Measurements from ENCODE around the gene GNGT2. TPM values are rescaled to one million over a fixed set of nuclear protein-coding genes. Genes with fewer than 3 reads are reported as not detected.

The GNGT2 gene
- 10 to 100 TPM; 23.2 to 29.0 TPM for total RNA-seq

DNA sequence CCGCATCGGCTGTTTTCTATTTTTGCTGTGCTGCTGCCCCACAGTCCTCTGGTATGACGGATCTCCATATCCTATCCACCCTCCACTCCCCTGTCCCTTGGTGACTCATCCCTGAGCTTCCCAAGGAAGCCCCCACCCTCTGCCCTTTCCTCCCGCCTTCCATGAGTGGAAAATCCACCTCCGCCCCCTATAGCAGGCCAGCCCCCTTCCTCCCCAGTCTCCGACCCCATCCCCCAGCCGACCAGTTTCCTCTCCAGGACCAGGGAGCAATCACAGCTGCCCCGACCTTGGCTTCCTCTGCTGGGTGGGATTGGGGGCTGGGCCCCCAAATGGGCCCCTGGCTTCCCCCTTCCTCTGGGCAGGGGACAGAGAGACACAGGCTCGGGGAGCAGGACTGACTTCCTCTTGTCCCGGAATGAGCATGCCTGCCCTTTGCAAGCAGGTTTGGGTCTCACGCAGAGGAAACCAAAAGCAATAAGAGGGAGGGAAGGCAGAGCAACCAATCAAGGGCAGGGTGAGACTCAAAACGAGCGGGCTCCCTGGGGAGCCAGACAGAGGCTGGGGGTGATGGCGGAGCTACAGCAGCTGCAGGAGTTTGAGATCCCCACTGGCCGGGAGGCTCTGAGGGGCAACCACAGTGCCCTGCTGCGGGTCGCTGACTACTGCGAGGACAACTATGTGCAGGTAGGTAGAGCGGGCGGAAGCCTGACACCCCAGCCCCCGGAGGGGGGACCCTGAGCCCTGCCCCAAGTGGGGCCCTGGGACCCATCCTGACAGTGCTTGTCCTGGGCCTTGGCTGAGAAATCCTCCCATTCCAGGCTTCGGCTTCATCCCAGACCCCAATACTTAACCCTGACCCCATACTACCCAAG, at the start of gene GNGT2, which contains the start of gene ABI3:
TSS of gene GNGT2 (minus strand) at position 417 of the 872 bp plus-strand sequence. CDS start 3,152 bp downstream, outside the sequence.
TSS of gene ABI3 (plus strand) at position 550 of the 872 bp plus-strand sequence. CDS start at position 568, 18 bp downstream.
- Mint-ChIP-seq H3K9me3 (no peaks in the 10 kb centered on the region), H3K4me1 (ENCODE audit: low read depth) (peaks cover 56% of the 10 kb centered on the region), H3K27ac (peak within 1 kb of the TSS; percentile 91), H3K36me3 (peaks cover 6% of the 10 kb centered on the region), H3K27me3 (no peaks in the 10 kb centered on the region), H3K4me3 (peak within 1 kb of the TSS; percentile 90)
- ChIA-PET POLR2A (interaction anchor here (0.6 to 3.5 kb wide), 5 partner anchors 7 to 18 kb away, joined by 3 to 14 read pairs (median 4); no protein-coding TSS in a partner anchor), CTCF (interaction anchor here (1.5 to 6.3 kb wide), 4 partner anchors 12 to 347 kb away, joined by 3 to 32 read pairs (median 6); no protein-coding TSS in a partner anchor)
- peak; percentile 83 for DNase-seq
- intact Hi-C loops (cut with micrococcal nuclease): loop anchor here (1.0 to 2.0 kb wide), 2 partner anchors 8 to 18 kb away; no protein-coding TSS in a partner anchor

DNA sequence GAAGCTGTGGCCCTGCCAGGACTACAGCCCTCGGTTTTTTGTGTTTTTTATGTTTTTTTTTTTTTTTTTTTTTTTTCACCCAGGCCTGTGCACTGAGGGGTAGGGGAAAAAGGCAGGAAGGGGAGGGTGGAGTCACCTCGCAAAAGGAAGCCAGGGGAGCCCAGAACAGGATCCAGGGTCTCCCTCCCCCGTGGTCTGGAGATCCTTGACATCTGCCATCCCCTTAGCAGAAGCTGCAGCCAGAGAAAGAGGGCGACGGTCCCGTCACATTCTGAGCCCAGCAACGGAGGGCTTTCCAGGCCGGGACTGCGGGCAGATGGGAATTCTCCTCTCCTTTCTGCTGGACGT, 49.3 kb upstream of the GNGT2 start:
- H3K4me1 Mint-ChIP-seq (ENCODE audit: low read depth): peaks cover 9% of the 10 kb centered on the region
- intact Hi-C loops (cut with micrococcal nuclease): no loop called here
- no peaks in the 10 kb centered on the region for H3K36me3 Mint-ChIP-seq
- no peak for DNase-seq
- H3K9me3 Mint-ChIP-seq: no peaks in the 10 kb centered on the region
- peak overlapping the region; percentile 77 for H3K4me3 Mint-ChIP-seq
- ChIA-PET CTCF (interaction anchor here (1.1 to 2.1 kb wide), 7 partner anchors 28 to 109 kb away, joined by 3 to 11 read pairs (median 5); partner anchors contain the start of gene PHOSPHO1), POLR2A (interaction anchor here (1.1 kb wide), 1 partner anchor 61 kb away, joined by 5 read pairs; no protein-coding TSS in a partner anchor)
- no peak overlapping the region for H3K27ac Mint-ChIP-seq
- H3K27me3 Mint-ChIP-seq: peaks cover 1% of the 10 kb centered on the region

DNA sequence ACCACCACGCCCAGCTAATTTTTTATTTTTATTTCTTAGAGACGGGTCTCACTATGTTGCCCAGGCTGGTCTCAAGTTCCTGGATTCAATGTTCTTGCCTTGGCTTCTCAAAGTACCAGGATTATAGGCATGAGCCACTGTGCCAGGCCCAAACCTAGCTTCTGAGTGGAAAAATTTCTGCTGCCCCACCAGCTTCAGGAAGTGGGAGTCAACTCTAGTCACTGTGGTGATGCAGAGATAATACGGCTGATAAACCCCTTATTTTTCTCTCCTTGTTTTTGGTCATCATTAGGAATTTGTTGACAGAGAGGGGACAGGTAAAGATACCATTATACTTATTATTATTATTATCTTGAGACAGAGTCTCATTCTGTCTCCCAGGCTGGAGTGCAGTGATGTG, 48.0 kb upstream of the GNGT2 start:
- no peak for DNase-seq
- ChIA-PET POLR2A (no interaction called here), CTCF (interaction anchor here (1.1 kb wide), 1 partner anchor 30 kb away, joined by 4 read pairs; no protein-coding TSS in a partner anchor)
- no peaks in the 10 kb centered on the region for H3K9me3 Mint-ChIP-seq
- H3K27me3 Mint-ChIP-seq: no peaks in the 10 kb centered on the region
- H3K4me1 Mint-ChIP-seq (ENCODE audit: low read depth): peaks cover 9% of the 10 kb centered on the region
- intact Hi-C loops (cut with micrococcal nuclease): no loop called here
- H3K27ac Mint-ChIP-seq: no peak overlapping the region
- no peak overlapping the region for H3K4me3 Mint-ChIP-seq
- no peaks in the 10 kb centered on the region for H3K36me3 Mint-ChIP-seq

DNA sequence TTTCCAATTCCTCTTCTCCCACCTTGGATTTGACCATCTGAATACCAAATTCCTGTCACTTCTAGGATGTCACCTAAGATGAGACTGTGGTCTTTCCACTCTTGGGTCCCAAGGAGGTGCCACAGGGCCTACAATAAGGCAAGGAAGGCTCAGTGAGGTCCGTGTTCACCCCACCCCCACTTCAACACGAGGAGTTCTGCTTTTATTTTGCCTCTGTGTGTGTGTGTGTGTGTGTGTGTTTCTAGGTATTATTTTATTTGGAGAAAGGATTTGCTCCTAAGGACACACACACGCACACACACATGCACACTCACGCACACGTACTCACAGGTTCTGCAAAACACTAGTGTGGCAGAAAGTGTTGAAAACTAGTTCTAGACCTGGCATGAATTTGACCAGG, 44.8 kb upstream of the GNGT2 start:
- ChIA-PET POLR2A (no interaction called here), CTCF (no interaction called here)
- Mint-ChIP-seq H3K27ac (no peak overlapping the region), H3K36me3 (no peaks in the 10 kb centered on the region), H3K4me3 (no peak overlapping the region), H3K9me3 (no peaks in the 10 kb centered on the region), H3K4me1 (ENCODE audit: low read depth) (no peaks in the 10 kb centered on the region), H3K27me3 (no peaks in the 10 kb centered on the region)
- DNase-seq: no peak
- intact Hi-C loops (cut with micrococcal nuclease): no loop called here

DNA sequence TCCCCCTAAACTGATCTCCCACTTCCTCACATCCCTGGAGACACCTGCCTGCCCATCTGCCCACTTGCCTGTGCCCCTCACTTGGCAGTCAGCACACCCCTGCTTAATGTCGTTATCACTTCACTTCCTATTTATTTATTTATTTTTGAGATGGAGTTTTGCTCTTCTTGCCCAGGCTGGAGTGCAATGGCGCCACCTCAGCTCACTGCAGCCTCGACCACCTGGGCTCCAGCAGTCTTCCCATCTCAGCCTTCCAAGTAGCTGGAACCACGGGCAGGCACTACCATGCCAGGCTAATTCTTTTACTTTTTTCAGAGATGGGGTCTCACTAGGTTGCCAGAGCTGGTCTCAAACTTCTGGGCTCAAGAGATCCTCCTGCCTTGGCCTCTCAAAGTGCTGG, 43.7 kb upstream of the GNGT2 start:
- Mint-ChIP-seq H3K4me1 (ENCODE audit: low read depth) (no peaks in the 10 kb centered on the region), H3K36me3 (no peaks in the 10 kb centered on the region), H3K27ac (no peak overlapping the region), H3K9me3 (no peaks in the 10 kb centered on the region), H3K27me3 (no peaks in the 10 kb centered on the region), H3K4me3 (no peak overlapping the region)
- ChIA-PET POLR2A (interaction anchor here (0.6 to 0.8 kb wide), 2 partner anchors 28 to 222 kb away, joined by 3 read pairs; no protein-coding TSS in a partner anchor), CTCF (no interaction called here)
- intact Hi-C loops (cut with micrococcal nuclease): no loop called here
- no peak for DNase-seq

DNA sequence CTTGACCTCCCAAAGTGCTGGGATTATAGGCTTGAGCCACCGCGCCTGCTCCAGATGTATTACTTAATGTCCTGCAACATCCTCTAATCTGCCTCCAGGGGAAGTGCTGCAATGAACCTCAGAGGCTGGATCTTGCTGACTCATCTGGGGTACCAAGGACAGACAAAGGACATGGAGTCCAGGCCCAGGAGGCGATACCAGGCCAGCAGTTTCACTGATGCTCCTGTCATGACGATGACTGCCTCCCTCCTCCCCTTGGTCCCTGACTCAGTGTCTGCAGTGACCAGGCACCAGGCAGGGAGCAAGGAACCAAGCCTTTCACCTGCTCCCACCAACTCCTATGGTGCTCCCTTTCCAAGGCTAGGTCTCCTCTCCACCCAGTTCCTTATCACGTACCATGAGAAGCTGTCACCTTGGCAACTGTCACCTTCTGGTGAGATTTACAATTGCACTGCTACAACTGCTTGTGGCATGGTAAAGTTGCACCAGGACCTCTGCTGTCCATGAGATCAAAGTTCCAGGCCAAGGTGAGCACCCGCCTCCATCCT, 41.8 kb upstream of the GNGT2 start:
- CTCF ChIA-PET: no interaction called here
- POLR2A ChIA-PET: no interaction called here

DNA sequence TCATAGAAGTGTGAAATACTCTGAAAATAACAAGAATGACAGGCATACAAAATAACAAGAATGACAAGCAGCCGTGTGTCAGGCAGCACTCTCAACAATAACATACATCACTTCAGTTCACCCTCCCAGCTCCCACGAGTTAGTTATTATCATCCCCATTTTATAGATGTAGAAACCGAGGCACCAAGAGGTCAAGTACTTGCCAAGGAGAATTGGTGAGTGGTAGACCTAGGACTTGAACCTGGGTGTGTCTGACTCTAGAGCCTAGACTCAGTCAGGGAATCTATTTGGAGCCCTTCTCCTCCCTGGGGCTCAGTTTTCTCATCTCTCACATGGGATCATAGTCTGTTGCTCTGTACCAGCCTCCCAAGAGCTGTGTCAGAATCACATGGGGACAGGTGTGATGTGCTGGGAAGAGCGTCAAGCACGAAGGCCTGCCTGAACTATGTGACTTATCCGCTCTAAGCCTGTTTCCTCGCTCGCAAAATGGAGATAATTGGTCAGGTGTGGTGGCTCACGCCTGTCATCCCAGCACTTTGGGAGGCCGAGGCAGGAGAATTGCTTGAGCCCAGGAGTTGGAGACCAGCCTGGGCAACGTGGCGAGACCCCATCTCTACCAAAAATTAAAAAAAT, 39.6 kb upstream of the GNGT2 start:
- no peaks in the 10 kb centered on the region for H3K4me1 Mint-ChIP-seq (ENCODE audit: low read depth)
- no peaks in the 10 kb centered on the region for H3K27me3 Mint-ChIP-seq
- no peaks in the 10 kb centered on the region for H3K36me3 Mint-ChIP-seq
- ChIA-PET POLR2A (no interaction called here), CTCF (no interaction called here)
- no peak overlapping the region for H3K4me3 Mint-ChIP-seq
- intact Hi-C loops (cut with micrococcal nuclease): no loop called here
- no peak overlapping the region for H3K27ac Mint-ChIP-seq
- H3K9me3 Mint-ChIP-seq: no peaks in the 10 kb centered on the region
- no peak for DNase-seq

More for the DNA sequence above, 41.8 kb upstream of the GNGT2 start:
- no peak for DNase-seq
- intact Hi-C loops (cut with micrococcal nuclease): no loop called here
- Mint-ChIP-seq H3K9me3 (no peaks in the 10 kb centered on the region), H3K36me3 (no peaks in the 10 kb centered on the region), H3K27ac (no peak overlapping the region), H3K4me3 (no peak overlapping the region), H3K4me1 (ENCODE audit: low read depth) (no peaks in the 10 kb centered on the region), H3K27me3 (no peaks in the 10 kb centered on the region)

DNA sequence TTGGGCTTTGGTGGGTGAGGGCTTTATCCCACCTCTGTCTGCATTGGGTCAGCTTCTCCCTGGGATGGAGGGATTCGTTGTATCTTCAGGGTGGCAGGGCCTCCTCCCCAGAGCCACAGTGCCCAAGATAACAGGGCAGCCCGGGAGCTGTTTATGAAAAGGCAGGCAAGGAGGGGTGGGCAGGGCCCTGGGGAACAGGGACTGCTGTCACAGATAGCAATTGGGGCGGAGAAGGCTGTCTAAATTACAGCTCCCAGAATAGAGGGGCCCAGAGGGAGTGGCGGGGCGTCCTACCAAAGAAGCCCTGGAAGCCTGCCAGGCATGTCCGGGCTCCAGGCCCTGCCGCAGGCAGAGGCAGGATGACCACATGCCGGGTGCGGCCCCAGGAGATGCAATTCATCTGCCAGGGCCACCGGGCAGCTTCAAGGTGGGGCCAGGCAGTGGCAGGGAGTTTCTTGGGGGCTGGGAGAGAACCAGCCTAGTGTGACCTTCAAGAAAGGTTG, 39.0 kb upstream of the GNGT2 start:
- intact Hi-C loops (cut with micrococcal nuclease): no loop called here
- H3K4me1 Mint-ChIP-seq (ENCODE audit: low read depth): no peaks in the 10 kb centered on the region
- no peaks in the 10 kb centered on the region for H3K9me3 Mint-ChIP-seq
- ChIA-PET POLR2A (no interaction called here), CTCF (interaction anchor here (0.6 kb wide), 1 partner anchor 306 kb away, joined by 3 read pairs; no protein-coding TSS in a partner anchor)
- no peaks in the 10 kb centered on the region for H3K27me3 Mint-ChIP-seq
- no peak for DNase-seq
- H3K27ac Mint-ChIP-seq: no peak overlapping the region
- no peak overlapping the region for H3K4me3 Mint-ChIP-seq
- H3K36me3 Mint-ChIP-seq: no peaks in the 10 kb centered on the region

DNA sequence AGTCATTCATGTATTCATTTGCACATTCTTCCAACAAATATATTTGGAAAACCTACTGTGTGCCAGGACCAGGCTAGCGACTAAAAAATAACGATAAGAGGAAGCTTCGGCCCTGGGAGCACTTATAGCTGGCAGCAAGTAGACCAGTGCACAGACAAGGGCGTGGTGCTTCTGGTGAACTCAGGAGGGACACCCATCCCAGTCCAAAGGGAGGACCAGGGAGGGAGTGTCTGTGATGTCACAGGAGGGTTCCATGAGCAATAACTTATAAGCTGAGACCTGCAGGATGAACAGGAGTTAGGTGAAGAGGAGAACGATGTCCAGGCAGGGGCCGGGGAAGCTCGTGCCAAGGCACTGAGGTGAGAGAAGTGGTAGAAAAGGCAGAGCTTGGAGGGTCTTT, 37.6 kb upstream of the GNGT2 start:
- intact Hi-C loops (cut with micrococcal nuclease): no loop called here
- ChIA-PET POLR2A (no interaction called here), CTCF (no interaction called here)
- Mint-ChIP-seq H3K4me3 (no peak overlapping the region), H3K9me3 (no peaks in the 10 kb centered on the region), H3K27me3 (no peaks in the 10 kb centered on the region), H3K4me1 (ENCODE audit: low read depth) (no peaks in the 10 kb centered on the region), H3K27ac (no peak overlapping the region), H3K36me3 (no peaks in the 10 kb centered on the region)
- no peak for DNase-seq

DNA sequence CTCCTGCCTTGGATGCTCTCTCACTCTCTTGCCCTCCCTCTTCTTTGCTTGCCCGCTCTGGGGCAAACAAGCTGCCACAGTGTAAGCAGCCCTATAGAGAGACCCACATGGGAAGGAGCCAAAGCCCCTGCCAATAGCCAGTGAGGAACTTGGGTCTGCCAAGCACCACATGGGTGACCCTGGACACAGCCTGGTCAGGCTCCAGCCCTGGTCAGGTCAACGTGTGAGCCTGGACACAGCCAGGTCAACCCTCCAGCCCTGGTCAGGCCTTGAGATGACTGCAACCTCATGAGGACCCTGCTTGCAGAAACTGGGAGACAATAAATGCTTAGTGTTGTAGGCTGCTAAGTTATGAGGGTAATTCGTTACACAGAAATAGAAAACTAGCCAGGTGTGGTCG, 34.5 kb upstream of the GNGT2 start:
- CTCF ChIA-PET: no interaction called here
- DNase-seq: no peak
- no peaks in the 10 kb centered on the region for H3K4me1 Mint-ChIP-seq (ENCODE audit: low read depth)
- intact Hi-C loops (cut with micrococcal nuclease): no loop called here
- H3K36me3 Mint-ChIP-seq: no peaks in the 10 kb centered on the region
- no peak overlapping the region for H3K4me3 Mint-ChIP-seq
- no peaks in the 10 kb centered on the region for H3K9me3 Mint-ChIP-seq
- no peaks in the 10 kb centered on the region for H3K27me3 Mint-ChIP-seq
- POLR2A ChIA-PET: no interaction called here
- H3K27ac Mint-ChIP-seq: no peak overlapping the region

DNA sequence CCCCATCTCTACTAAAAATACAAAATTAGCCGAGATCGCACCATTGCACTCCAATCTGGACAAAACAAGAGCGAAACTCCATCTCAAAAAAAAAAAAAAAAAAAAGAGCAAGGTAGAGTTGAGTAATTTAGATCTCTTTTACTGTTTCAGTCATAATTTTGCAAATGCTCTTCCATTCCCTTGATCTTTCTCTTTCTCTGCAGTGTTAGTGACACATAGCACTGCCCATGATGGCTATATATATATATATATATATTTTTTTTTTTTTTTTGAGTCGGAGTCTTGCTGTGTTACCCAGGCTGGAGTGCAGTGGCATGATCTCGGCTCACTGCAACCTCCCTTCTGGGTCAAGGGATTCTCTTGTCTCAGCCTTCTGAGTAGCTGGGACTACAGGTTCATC, 32.4 kb upstream of the GNGT2 start:
- H3K4me1 Mint-ChIP-seq (ENCODE audit: low read depth): no peaks in the 10 kb centered on the region
- H3K4me3 Mint-ChIP-seq: no peak overlapping the region
- H3K9me3 Mint-ChIP-seq: no peaks in the 10 kb centered on the region
- H3K27ac Mint-ChIP-seq: no peak overlapping the region
- ChIA-PET POLR2A (no interaction called here), CTCF (interaction anchor here (1.8 kb wide), 1 partner anchor 63 kb away, joined by 7 read pairs; no protein-coding TSS in a partner anchor)
- no peaks in the 10 kb centered on the region for H3K27me3 Mint-ChIP-seq
- intact Hi-C loops (cut with micrococcal nuclease): no loop called here
- DNase-seq: no peak
- no peaks in the 10 kb centered on the region for H3K36me3 Mint-ChIP-seq

Measured in activated CD4-positive, alpha-beta memory T cell treated with anti-CD3 and anti-CD28 coated beads for 36 hours (primary cell).